GM18526 (cell line): Measurements from ENCODE around the gene SSR2.

Experiments
- POLR2A ChIP-seq: IDR thresholded peaks from 3 replicates; pipeline ENCODE4 v1.6.1; 2011; ENCODE audit not compliant: insufficient read length; ENCODE audit errors: extremely low read depth

The SSR2 gene

GRCh38 chr1:155974208-155975115, 46.3 kb downstream of the SSR2 start:
- no peak for TF ChIP-seq POLR2A

GRCh38 chr1:155973723-155974122, 47.0 kb downstream of the SSR2 start:
- TF ChIP-seq POLR2A, result no peak

GRCh38 chr1:155971910-155972809, 48.6 kb downstream of the SSR2 start:
- TF ChIP-seq POLR2A, result no peak

- no peak for TF ChIP-seq POLR2A
Observed at GRCh38 chr1:155970531-155971167, 50.1 kb downstream of the SSR2 start.

- no peak for TF ChIP-seq POLR2A
Observed at GRCh38 chr1:155969377-155969791, 51.4 kb downstream of the SSR2 start.

GRCh38 chr1:155968670-155969069, 52.1 kb downstream of the SSR2 start:
- TF ChIP-seq POLR2A, result no peak

GRCh38 chr1:155968051-155968400, 52.7 kb downstream of the SSR2 start:
- TF ChIP-seq POLR2A, result no peak

GRCh38 chr1:155967341-155968050, 53.3 kb downstream of the SSR2 start:
- TF ChIP-seq POLR2A, result no peak

- TF ChIP-seq POLR2A, result no peak
Observed at GRCh38 chr1:155966750-155967149, 54.0 kb downstream of the SSR2 start.

- no peak for TF ChIP-seq POLR2A
Observed at GRCh38 chr1:155966135-155966534, 54.6 kb downstream of the SSR2 start.

- no peak for TF ChIP-seq POLR2A
Observed at GRCh38 chr1:155964193-155964592, 56.6 kb downstream of the SSR2 start.

GRCh38 chr1:155962599-155963211, 58.0 kb downstream of the SSR2 start:
- no peak for TF ChIP-seq POLR2A

GRCh38 chr1:155961937-155962336, 58.8 kb downstream of the SSR2 start:
- no peak for TF ChIP-seq POLR2A

- no peak for TF ChIP-seq POLR2A
Observed at GRCh38 chr1:155960081-155960745, 60.5 kb downstream of the SSR2 start.
